Natural killer cell (primary cell): ENCODE measurements around the gene LDHD. TPM values are rescaled to one million over a fixed set of nuclear protein-coding genes. Genes with fewer than 3 reads are reported as not detected.
A peak's percentile ranks its signal among the peaks of the same experiment; 100 is the strongest.
"Not testable (repeated sequence)": the region's sequence is repeated elsewhere in the genome, so short reads cannot be mapped to it uniquely, and the experiment has no call there.

Experiments
- ATAC-seq, 3 donors: fragments of 150-1000 bp in 2 of 3; fragments of 200-7000 bp in 1 of 3; cut with Tn5 transposase; 1 replicate in 1 of 3; 2 replicates in 2 of 3; pipeline ENCODE4 v1.10.0; 2021; ENCODE audit warnings: mild to moderate bottlenecking in 2 of 3, moderate library complexity in 2 of 3
- DNase-seq, 2 donors: peaks; one replicate each; pipeline versions ENCODE4 v3.0.0 to v3.0.0-alpha.2; 2013 to 2021; ENCODE audit warnings: mixed read lengths in 1 of 2
- H3K27ac ChIP-seq: one replicate; pipeline ENCODE4 v1.5.1; 2013; ENCODE audit warnings: mild to moderate bottlenecking, low read length
- H3K27me3 ChIP-seq: one replicate; pipeline ENCODE4 v1.6.1; 2013; ENCODE audit warnings: low read length; ENCODE audit not compliant: control insufficient read depth, insufficient read depth
- H3K36me3 ChIP-seq: one replicate; pipeline ENCODE4 v1.6.1; 2013; ENCODE audit warnings: low read length; ENCODE audit not compliant: control insufficient read depth, insufficient read depth
- H3K4me1 ChIP-seq: one replicate; pipeline ENCODE4 v1.6.1; 2013; ENCODE audit warnings: low read length; ENCODE audit not compliant: control insufficient read depth, insufficient read depth
- H3K4me3 ChIP-seq: one replicate; pipeline ENCODE4 v1.5.1; 2013; ENCODE audit warnings: low read length
- H3K9me3 ChIP-seq: one replicate; pipeline ENCODE4 v1.6.1; 2013; ENCODE audit warnings: low read length; ENCODE audit not compliant: control insufficient read depth, insufficient read depth
- H3K27ac Mint-ChIP-seq, 2 donors: one replicate each; pipeline ENCODE4 v1.8.0; 2022; ENCODE audit warnings: mild to moderate bottlenecking in 2 of 2, mixed read lengths in 2 of 2, moderate library complexity in 1 of 2
- H3K27me3 Mint-ChIP-seq, 2 donors: one replicate each; pipeline ENCODE4 v1.8.0; 2022; ENCODE audit warnings: low read depth in 2 of 2, mixed read lengths in 2 of 2
- H3K36me3 Mint-ChIP-seq: one replicate; pipeline ENCODE4 v1.8.0; 2022; ENCODE audit warnings: mixed read lengths
- H3K4me1 Mint-ChIP-seq, 2 donors: one replicate each; pipeline ENCODE4 v1.8.0; 2022; ENCODE audit warnings: mixed read lengths in 2 of 2
- H3K4me3 Mint-ChIP-seq: one replicate; pipeline ENCODE4 v1.8.0; 2022; ENCODE audit warnings: mild to moderate bottlenecking, moderate library complexity, mixed read lengths
- H3K9me3 Mint-ChIP-seq, 2 donors: one replicate each; pipeline ENCODE4 v1.8.0; 2022; ENCODE audit warnings: mixed read lengths in 2 of 2
- CTCF ChIP-seq: fragments of 200-600 bp; IDR thresholded peaks from one replicate; pipeline ENCODE4 v1.8.0; 2022; ENCODE audit warnings: antibody characterized with exemption
- WGBS: methylation state at CpG from one replicate; pipeline ENCODE4 v1.1.7; 2013; ENCODE audit warnings: missing lambda C conversion rate; ENCODE audit not compliant: insufficient coverage; 5-methylcytosine and 5-hydroxymethylcytosine counted together
- intact Hi-C: fragments of 100-400 bp; cut with micrococcal nuclease; formaldehyde crosslinking; loops from one replicate; pipeline ENCODE4 v1.14.2; 2022
- total RNA-seq, 4 donors: library from RNA; stranded (reverse); fragments of 120-200 nt in 1 of 4; gene quantifications; one replicate each; pipeline versions ENCODE4 v1.2.3 to v1.2.4, GENCODE V29; 2013 to 2022

The LDHD gene
- total RNA-seq, 3 donors from 2014 or later (not counting 1 experiment from before 2014, with no cell fraction given): 0.12 to 1.3 TPM; not detected in 1

GRCh38 chr16:75131081-75131480 lies 14.5 kb upstream of the LDHD start:
- 88% methylated on average over 6 of the region's 7 CpGs for WGBS
- H3K27me3 ChIP-seq: no peaks in the 10 kb centered on the region
- intact Hi-C loops: no loop called here

GRCh38 chr16:75130150-75130771 lies 13.7 kb upstream of the LDHD start:
- Histone ChIP-seq H3K9me3 (no peaks in the 10 kb centered on the region), H3K4me3 (no peak overlapping the region), H3K27me3 (no peaks in the 10 kb centered on the region), H3K27ac (no peak overlapping the region), H3K4me1 (peaks cover 5% of the 10 kb centered on the region), H3K36me3 (no peaks in the 10 kb centered on the region)
- 82% methylated on average over 9 of the region's 9 CpGs for WGBS
- Mint-ChIP-seq H3K9me3 (no peaks in the 10 kb centered on the region), H3K27me3 (peaks cover 6 to 13% of the 10 kb centered on the region in 2 donors), H3K36me3 (no peaks in the 10 kb centered on the region), H3K27ac (no peak overlapping the region), H3K4me1 (no peaks in the 10 kb centered on the region), H3K4me3 (no peak overlapping the region)
- ATAC-seq: no peak
- intact Hi-C loops: no loop called here
- no peak for DNase-seq
- TF ChIP-seq CTCF: no peak

More at GRCh38 chr16:75131081-75131480, 14.5 kb upstream of the LDHD start:
- Histone ChIP-seq H3K9me3 (no peaks in the 10 kb centered on the region), H3K4me1 (peaks cover 5% of the 10 kb centered on the region), H3K27ac (no peak overlapping the region), H3K36me3 (no peaks in the 10 kb centered on the region), H3K4me3 (no peak overlapping the region)
- no peaks in the 10 kb centered on the region for H3K36me3 Mint-ChIP-seq
- H3K4me1 Mint-ChIP-seq: no peaks in the 10 kb centered on the region
- no peak overlapping the region for H3K4me3 Mint-ChIP-seq
- no peak overlapping the region for H3K27ac Mint-ChIP-seq
- no peak for ATAC-seq
- no peaks in the 10 kb centered on the region for H3K9me3 Mint-ChIP-seq
- H3K27me3 Mint-ChIP-seq: peaks cover 6 to 13% of the 10 kb centered on the region in 2 donors
- DNase-seq: no peak
- TF ChIP-seq CTCF: no peak

GRCh38 chr16:75129421-75130149 lies 13.0 kb upstream of the LDHD start:
- H3K36me3 Mint-ChIP-seq, ATAC-seq, H3K36me3 ChIP-seq, H3K27ac Mint-ChIP-seq, H3K4me3 ChIP-seq, H3K4me3 Mint-ChIP-seq, intact Hi-C loops, H3K4me1 ChIP-seq, H3K27ac ChIP-seq, H3K27me3 ChIP-seq, H3K4me1 Mint-ChIP-seq, H3K9me3 ChIP-seq, H3K9me3 Mint-ChIP-seq: not testable (repeated sequence)
- peaks cover 6 to 13% of the 10 kb centered on the region in 2 donors for H3K27me3 Mint-ChIP-seq
- 39% methylated on average over 5 of the region's 5 CpGs for WGBS
- peak in 1 of 2 donors; percentile 4 for DNase-seq

GRCh38 chr16:75127713-75128415 lies 11.3 kb upstream of the LDHD start:
- H3K36me3 ChIP-seq: no peaks in the 10 kb centered on the region
- H3K9me3 Mint-ChIP-seq: no peaks in the 10 kb centered on the region
- H3K4me3 ChIP-seq: no peak overlapping the region
- no peak for TF ChIP-seq CTCF
- no peaks in the 10 kb centered on the region for H3K36me3 Mint-ChIP-seq
- H3K27me3 Mint-ChIP-seq: peaks cover 6 to 13% of the 10 kb centered on the region in 2 donors
- no peak overlapping the region for H3K4me3 Mint-ChIP-seq
- no peak overlapping the region for H3K27ac ChIP-seq
- no peaks in the 10 kb centered on the region for H3K27me3 ChIP-seq
- H3K27ac Mint-ChIP-seq: no peak overlapping the region
- DNase-seq (no peak), ATAC-seq (no peak)
- H3K4me1 ChIP-seq: peaks cover 5% of the 10 kb centered on the region
- 94% methylated on average over 1 of the region's 4 CpGs for whole genome bisulfite sequencing
- intact Hi-C loops: no loop called here
- no peaks in the 10 kb centered on the region for H3K9me3 ChIP-seq
- H3K4me1 Mint-ChIP-seq: no peaks in the 10 kb centered on the region
